Vagina (tissue), 2 donors: ENCODE results near the gene UBE2N.

ENCODE experiments used
- POLR2AphosphoS5 ChIP-seq, 2 donors: sonication (generic); formaldehyde crosslinking; IDR thresholded peaks; one replicate each; pipeline ENCODE4 v1.9.0; 2017; ENCODE audit warnings: antibody characterized with exemption in 2 of 2, mild to moderate bottlenecking in 2 of 2, low read depth in 1 of 2; ENCODE audit not compliant: insufficient read depth in 1 of 2
- TF ChIP-seq, protein P1 (sequence below), 3 experiments: fragments of 450-650 bp in 2 of 3; fragments of 200-600 bp in 1 of 3; sonication (generic) in 1 of 3; IDR thresholded peaks; one replicate each; pipeline ENCODE4 v1.5.1; 2017 to 2019; ENCODE audit warnings: antibody characterized with exemption in 3 of 3, mild to moderate bottlenecking in 2 of 3, moderate library complexity in 2 of 3

DNA sequence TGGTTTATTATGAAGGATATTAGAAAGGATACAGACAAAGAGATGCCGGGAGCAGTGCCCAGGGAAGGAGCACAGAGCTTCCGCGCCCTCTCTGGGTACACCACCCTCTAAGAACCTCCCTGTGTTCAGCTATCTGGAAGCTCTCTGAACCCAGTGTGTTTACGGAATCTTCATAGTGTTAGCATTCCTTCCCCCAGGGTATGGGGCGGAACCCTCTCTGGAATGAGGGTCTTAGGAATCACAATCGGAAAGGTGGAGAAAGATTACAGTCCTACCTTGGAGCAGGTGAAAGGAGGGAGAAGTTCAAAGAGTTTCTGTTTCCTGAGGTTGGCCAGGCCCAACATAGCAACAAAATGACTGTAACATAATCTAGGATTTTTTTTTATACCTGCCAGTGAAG, 70.8 kb downstream of the UBE2N start:
- TF ChIP-seq POLR2AphosphoS5 (IDR thresholded peaks at IDR 0.05; ENCODE audit: insufficient read depth in 1 of 2, low read depth in 1 of 2) = no peak
- TF ChIP-seq, protein P1, sequence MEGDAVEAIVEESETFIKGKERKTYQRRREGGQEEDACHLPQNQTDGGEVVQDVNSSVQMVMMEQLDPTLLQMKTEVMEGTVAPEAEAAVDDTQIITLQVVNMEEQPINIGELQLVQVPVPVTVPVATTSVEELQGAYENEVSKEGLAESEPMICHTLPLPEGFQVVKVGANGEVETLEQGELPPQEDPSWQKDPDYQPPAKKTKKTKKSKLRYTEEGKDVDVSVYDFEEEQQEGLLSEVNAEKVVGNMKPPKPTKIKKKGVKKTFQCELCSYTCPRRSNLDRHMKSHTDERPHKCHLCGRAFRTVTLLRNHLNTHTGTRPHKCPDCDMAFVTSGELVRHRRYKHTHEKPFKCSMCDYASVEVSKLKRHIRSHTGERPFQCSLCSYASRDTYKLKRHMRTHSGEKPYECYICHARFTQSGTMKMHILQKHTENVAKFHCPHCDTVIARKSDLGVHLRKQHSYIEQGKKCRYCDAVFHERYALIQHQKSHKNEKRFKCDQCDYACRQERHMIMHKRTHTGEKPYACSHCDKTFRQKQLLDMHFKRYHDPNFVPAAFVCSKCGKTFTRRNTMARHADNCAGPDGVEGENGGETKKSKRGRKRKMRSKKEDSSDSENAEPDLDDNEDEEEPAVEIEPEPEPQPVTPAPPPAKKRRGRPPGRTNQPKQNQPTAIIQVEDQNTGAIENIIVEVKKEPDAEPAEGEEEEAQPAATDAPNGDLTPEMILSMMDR (IDR thresholded peaks at IDR 0.05) = no peak
